ENCODE measurements around the gene PLCB1.

The PLCB1 gene

GRCh38 chr20:8209061-8209460 lies 77.0 kb downstream of the PLCB1 start:
- no peak for TF ChIP-seq CTCF (IDR thresholded peaks at IDR 0.05; ENCODE audit: low read depth, low read length)
- H3K4me3 ChIP-seq (ENCODE audit: low read depth, low read length) = no peak overlapping the region

GRCh38 chr20:8210749-8211148 lies 78.7 kb downstream of the PLCB1 start:
- no peak for TF ChIP-seq CTCF (IDR thresholded peaks at IDR 0.05; ENCODE audit: low read depth, low read length)
- no peak overlapping the region for H3K4me3 ChIP-seq (ENCODE audit: low read depth, low read length)

GRCh38 chr20:8212286-8212685 lies 80.2 kb downstream of the PLCB1 start:
- no peak overlapping the region for H3K4me3 ChIP-seq (ENCODE audit: low read depth, low read length)
- no peak for TF ChIP-seq CTCF (IDR thresholded peaks at IDR 0.05; ENCODE audit: low read depth, low read length)

GRCh38 chr20:8213270-8213669 lies 81.2 kb downstream of the PLCB1 start:
- no peak for TF ChIP-seq CTCF (IDR thresholded peaks at IDR 0.05; ENCODE audit: low read depth, low read length)
- no peak overlapping the region for H3K4me3 ChIP-seq (ENCODE audit: low read depth, low read length)

- no peak for TF ChIP-seq CTCF (IDR thresholded peaks at IDR 0.05; ENCODE audit: low read depth, low read length)
- no peak overlapping the region for H3K4me3 ChIP-seq (ENCODE audit: low read depth, low read length)
These were observed 81.9 kb downstream of the PLCB1 start for GRCh38 chr20:8213831-8214587.

- no peak for TF ChIP-seq CTCF (IDR thresholded peaks at IDR 0.05; ENCODE audit: low read depth, low read length)
- no peak overlapping the region for H3K4me3 ChIP-seq (ENCODE audit: low read depth, low read length)
These were observed 83.3 kb downstream of the PLCB1 start for GRCh38 chr20:8215361-8215781.

GRCh38 chr20:8216375-8217200 lies 84.5 kb downstream of the PLCB1 start:
- no peak for TF ChIP-seq CTCF (IDR thresholded peaks at IDR 0.05; ENCODE audit: low read depth, low read length)
- no peak overlapping the region for H3K4me3 ChIP-seq (ENCODE audit: low read depth, low read length)
